ENCODE data around the gene ALDH4A1.
"Not testable (repeated sequence)": the region's sequence is repeated elsewhere in the genome, so short reads cannot be mapped to it uniquely, and the experiment has no call there.

The ALDH4A1 gene

DNA sequence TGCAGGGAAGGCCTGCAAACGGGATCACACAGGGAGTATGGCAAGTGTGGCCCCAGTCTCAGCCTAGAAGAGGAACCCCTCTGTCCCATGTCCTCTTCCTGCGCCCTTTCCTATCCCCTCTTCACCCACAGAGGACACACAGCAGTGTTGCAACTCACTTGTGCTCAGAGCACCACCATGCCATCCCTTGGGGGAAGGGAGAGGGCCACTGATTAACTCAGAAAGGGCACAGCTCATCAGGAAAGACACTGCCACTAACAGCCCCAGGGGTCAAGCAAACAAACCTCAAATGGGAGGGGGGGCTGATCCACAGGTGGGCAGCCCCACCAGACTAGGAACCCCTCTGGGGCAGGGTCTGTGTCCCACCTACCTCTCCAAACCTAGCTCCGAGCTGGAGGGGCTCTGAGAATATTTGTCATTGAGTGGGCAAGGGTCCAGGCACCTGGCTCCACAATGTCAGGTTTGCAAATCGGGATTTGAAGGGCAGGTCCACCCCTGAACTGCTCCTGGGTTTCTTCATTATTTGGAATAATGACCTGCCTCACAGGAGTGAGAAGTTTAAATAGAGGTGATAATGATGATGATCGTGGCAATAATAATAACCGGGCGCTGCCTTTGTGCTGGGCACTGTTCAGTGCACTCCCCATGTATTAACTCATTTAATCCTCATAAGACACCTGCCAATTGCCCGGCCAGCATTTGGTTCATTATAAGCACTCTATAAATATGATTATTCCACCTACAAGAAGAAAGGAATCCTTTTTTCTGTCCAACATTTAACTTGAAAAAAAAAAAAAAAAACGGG is 1.0 kb downstream of the ALDH4A1 start:
- DNase-seq (ENCODE audit: low read depth) = no peak
- H3K4me3 ChIP-seq (ENCODE audit: low read depth, low read length) = peak overlapping the region; percentile 71
- TF ChIP-seq, protein P1, sequence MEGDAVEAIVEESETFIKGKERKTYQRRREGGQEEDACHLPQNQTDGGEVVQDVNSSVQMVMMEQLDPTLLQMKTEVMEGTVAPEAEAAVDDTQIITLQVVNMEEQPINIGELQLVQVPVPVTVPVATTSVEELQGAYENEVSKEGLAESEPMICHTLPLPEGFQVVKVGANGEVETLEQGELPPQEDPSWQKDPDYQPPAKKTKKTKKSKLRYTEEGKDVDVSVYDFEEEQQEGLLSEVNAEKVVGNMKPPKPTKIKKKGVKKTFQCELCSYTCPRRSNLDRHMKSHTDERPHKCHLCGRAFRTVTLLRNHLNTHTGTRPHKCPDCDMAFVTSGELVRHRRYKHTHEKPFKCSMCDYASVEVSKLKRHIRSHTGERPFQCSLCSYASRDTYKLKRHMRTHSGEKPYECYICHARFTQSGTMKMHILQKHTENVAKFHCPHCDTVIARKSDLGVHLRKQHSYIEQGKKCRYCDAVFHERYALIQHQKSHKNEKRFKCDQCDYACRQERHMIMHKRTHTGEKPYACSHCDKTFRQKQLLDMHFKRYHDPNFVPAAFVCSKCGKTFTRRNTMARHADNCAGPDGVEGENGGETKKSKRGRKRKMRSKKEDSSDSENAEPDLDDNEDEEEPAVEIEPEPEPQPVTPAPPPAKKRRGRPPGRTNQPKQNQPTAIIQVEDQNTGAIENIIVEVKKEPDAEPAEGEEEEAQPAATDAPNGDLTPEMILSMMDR (IDR thresholded peaks at IDR 0.05; ENCODE audit: low read depth, low read length, missing control alignments) = no peak
- in situ Hi-C loops (cut with HindIII; ENCODE audit: low sequenced_read_pairs) = loop anchor here (10.0 kb wide), 1 partner anchor 193 kb away; no protein-coding TSS in a partner anchor

DNA sequence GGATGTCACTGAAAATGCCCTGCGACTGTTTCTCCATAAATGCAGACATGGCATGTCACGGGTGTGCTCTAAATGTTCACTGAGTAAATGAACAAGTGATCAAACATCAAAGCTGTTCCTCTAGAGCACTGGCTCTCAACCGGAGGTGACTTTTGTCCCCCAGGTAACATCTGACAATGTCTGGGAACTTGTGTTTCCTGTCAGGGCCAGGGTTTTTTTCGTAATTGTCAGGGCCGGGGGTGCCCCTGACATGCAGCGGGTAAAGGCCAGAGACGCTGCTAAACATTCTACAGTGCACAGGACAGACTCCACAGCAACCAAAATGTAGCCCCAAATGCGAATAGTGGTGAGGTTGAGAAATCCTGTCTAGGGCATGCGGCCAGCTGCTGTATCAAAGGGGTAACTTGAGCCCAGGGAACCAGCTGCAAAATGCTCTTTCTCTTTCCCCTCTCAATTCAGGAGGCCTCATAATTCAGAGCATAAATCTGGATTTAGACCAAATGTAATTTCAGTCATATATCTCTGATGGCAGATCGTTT is 2.0 kb downstream of the ALDH4A1 start:
- TF ChIP-seq, protein P1 (IDR thresholded peaks at IDR 0.05; ENCODE audit: low read depth, low read length, missing control alignments) = no peak
- DNase-seq (ENCODE audit: low read depth) = no peak
- in situ Hi-C loops (cut with HindIII; ENCODE audit: low sequenced_read_pairs) = loop anchor here (10.0 kb wide), 1 partner anchor 194 kb away; no protein-coding TSS in a partner anchor
- H3K4me3 ChIP-seq (ENCODE audit: low read depth, low read length) = no peak overlapping the region

DNA sequence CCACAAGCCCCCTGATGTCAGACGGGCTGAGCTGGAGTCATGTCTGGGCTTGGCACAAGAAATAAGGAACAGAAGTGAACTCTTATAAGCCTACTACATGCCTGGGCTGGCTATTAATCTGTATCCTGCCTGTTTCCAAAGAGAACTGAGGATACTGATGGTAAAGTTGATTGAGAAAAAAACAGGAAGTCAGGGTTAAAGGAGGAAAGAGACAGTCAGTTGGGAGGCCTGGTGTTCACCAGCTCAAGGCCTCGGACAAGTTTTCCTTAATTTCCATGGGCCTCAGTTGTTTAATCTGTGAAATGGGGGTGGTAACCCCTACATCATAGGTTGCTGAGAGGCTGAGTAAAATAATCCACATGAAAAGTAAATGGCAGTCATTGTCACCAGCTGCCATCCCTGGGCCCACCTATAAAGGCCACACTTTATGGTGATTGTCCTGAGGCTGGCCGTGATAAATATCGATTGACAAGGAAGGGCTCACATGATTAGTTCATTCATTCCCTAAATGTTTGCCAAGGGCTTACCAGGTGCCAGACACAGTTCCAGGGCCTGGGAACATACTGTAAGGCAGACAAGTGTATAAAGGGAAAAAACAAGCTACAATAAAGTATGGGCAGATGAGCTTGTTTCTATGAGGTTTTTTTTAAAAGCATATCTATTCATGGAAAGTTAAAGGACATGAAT is 2.8 kb downstream of the ALDH4A1 start:
- in situ Hi-C loops (cut with HindIII; ENCODE audit: low sequenced_read_pairs) = loop anchor here (10.0 kb wide), 1 partner anchor 195 kb away; no protein-coding TSS in a partner anchor
- DNase-seq (ENCODE audit: low read depth) = no peak
- H3K4me3 ChIP-seq (ENCODE audit: low read depth, low read length) = no peak overlapping the region
- TF ChIP-seq, protein P1 (IDR thresholded peaks at IDR 0.05; ENCODE audit: low read depth, low read length, missing control alignments) = no peak

DNA sequence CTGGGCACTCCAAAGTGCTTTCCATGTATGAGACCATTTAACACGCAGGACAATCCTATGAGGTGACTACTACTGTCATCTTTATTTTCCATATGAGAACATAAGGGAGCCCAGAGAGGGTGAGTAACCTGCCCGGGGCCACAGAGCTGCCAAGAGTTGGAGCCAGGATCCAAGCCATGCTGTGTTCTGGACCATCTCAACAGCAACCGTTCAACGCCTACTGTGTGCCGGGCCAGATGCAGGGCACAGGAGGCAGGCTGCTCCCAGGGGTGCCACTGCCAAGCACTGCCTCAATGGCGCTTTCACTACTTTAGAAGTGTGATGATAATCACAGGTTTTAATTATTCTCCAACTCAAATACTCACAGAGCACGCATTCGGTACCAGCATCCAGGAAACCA is 3.8 kb downstream of the ALDH4A1 start:
- in situ Hi-C loops (cut with HindIII; ENCODE audit: low sequenced_read_pairs) = no loop called here
- no peak overlapping the region for H3K4me3 ChIP-seq (ENCODE audit: low read depth, low read length)
- TF ChIP-seq, protein P1 (IDR thresholded peaks at IDR 0.05; ENCODE audit: low read depth, low read length, missing control alignments) = no peak
- DNase-seq (ENCODE audit: low read depth) = no peak

DNA sequence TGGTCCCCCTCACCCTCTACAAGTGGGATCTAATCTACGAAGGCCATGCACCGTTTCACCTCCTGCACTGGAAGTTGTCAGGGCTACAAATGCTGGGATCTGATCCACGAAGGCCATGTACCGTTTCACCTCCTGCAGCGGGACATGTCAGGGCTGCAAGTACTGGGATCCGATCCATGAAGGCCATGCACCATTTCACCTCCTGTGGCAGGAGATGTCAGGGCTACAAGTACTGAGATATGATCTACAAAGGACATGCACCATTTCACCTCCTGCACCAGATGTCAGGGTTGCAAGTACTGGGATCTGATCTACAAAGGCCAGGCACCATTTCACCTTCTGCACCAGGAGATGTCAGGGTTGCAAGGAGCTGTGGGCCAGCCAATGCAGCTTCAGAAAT is 7.0 kb downstream of the ALDH4A1 start:
- H3K4me3 ChIP-seq (ENCODE audit: low read depth, low read length) = no peak overlapping the region

DNA sequence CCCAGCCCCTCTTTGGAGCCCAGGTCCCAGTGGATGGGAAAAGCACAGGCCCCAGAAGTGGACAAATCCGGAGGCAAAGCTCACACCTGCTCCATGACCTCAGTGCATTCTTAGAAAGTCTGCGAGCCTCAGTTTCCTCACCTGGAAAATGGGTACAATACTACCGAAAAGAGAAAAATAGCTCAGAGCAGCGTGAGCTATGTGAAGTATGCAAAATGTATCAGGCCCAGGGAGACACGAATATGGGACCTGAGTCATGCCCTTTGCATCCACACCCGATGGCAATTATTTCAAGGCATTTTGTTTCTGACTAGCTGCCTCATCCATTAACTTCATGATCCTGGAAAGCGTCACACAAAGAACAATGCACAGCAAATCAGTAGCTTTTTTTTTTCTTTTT is 9.2 kb downstream of the ALDH4A1 start:
- in situ Hi-C loops (cut with HindIII; ENCODE audit: low sequenced_read_pairs) = no loop called here
- TF ChIP-seq, protein P1 (IDR thresholded peaks at IDR 0.05; ENCODE audit: low read depth, low read length, missing control alignments) = no peak
- DNase-seq (ENCODE audit: low read depth) = no peak
- no peak overlapping the region for H3K4me3 ChIP-seq (ENCODE audit: low read depth, low read length)

More for the DNA sequence above, 7.0 kb downstream of the ALDH4A1 start:
- in situ Hi-C loops (cut with HindIII; ENCODE audit: low sequenced_read_pairs) = no loop called here
- DNase-seq (ENCODE audit: low read depth) = no peak
- TF ChIP-seq, protein P1 (IDR thresholded peaks at IDR 0.05; ENCODE audit: low read depth, low read length, missing control alignments) = no peak

DNA sequence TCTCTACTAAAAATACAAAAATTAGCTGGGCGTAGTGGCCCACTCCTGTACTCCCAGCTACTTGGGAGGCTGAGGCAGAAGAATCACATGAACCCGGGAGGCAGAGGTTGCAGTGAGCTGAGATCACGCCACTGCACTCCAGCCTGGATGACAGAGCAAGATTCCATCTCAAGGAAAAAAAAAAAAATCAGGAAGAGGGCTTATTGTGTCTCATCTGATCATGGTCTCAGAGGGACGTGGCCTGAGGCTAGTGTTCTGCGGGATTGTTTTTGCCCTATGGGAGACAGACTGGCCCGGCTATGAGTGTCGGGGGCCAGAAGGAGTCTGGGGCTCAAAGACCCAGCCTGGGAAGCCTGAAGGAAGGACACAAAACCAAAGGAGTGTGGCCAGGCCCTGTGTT is 10.5 kb downstream of the ALDH4A1 start:
- DNase-seq (ENCODE audit: low read depth); in situ Hi-C loops (cut with HindIII; ENCODE audit: low sequenced_read_pairs); H3K4me3 ChIP-seq (ENCODE audit: low read depth, low read length): not testable (repeated sequence)

Measured in astrocyte of the cerebellum (primary cell).